Renal cortical epithelial cell (primary cell): Measurements from ENCODE around the gene PKD1. TPM values are rescaled to one million over a fixed set of nuclear protein-coding genes. Genes with fewer than 3 reads are reported as not detected.

Experiments
- DNase-seq: peaks from one replicate; pipeline ENCODE4 v3.0.0-alpha.2; 2011; ENCODE audit warnings: low read depth
- total RNA-seq: library from RNA; depleted of rRNA; stranded (reverse); fragments of >200 nt; gene quantifications from 2 replicates; pipeline ENCODE4 v1.2.3, GENCODE V29; 2014

The PKD1 gene
- 17.4 and 98.0 TPM in 2 replicates for total RNA-seq

GRCh38 chr16:2135770-2136490, at the start of gene PKD1:
Gene PKD1 (minus strand): TSS chr16:2135898. CDS start chr16:2135689, 209 bp downstream.
- DNase-seq: peak; percentile 82

- DNase-seq: no peak
These were observed 49.3 kb upstream of the PKD1 start for GRCh38 chr16:2184962-2185361.

- DNase-seq: no peak
These were observed 48.6 kb upstream of the PKD1 start for GRCh38 chr16:2184346-2184745.

- DNase-seq: no peak
These were observed 48.0 kb upstream of the PKD1 start for GRCh38 chr16:2183671-2184070.

GRCh38 chr16:2181952-2182351, 46.3 kb upstream of the PKD1 start:
- no peak for DNase-seq

- DNase-seq: no peak
These were observed 45.5 kb upstream of the PKD1 start for GRCh38 chr16:2180962-2181923.

- no peak for DNase-seq
These were observed 44.8 kb upstream of the PKD1 start for GRCh38 chr16:2180461-2180860.

- DNase-seq: no peak
These were observed 43.9 kb upstream of the PKD1 start for GRCh38 chr16:2179576-2179975.

- no peak for DNase-seq
These were observed 43.4 kb upstream of the PKD1 start for GRCh38 chr16:2179107-2179501.

GRCh38 chr16:2178321-2179106, 42.8 kb upstream of the PKD1 start:
- no peak for DNase-seq

GRCh38 chr16:2177561-2177960, 41.9 kb upstream of the PKD1 start:
- DNase-seq: no peak

GRCh38 chr16:2177101-2177500, 41.4 kb upstream of the PKD1 start:
- no peak for DNase-seq

GRCh38 chr16:2176047-2176446, 40.3 kb upstream of the PKD1 start:
- DNase-seq: no peak

GRCh38 chr16:2175454-2175853, 39.8 kb upstream of the PKD1 start:
- DNase-seq: no peak

GRCh38 chr16:2174396-2175131, 38.9 kb upstream of the PKD1 start:
- no peak for DNase-seq

GRCh38 chr16:2173916-2174315, 38.2 kb upstream of the PKD1 start:
- no peak for DNase-seq

- DNase-seq: no peak
These were observed 37.7 kb upstream of the PKD1 start for GRCh38 chr16:2173366-2173765.

- DNase-seq: no peak
These were observed 37.1 kb upstream of the PKD1 start for GRCh38 chr16:2172688-2173335.

- DNase-seq: no peak
These were observed 36.0 kb upstream of the PKD1 start for GRCh38 chr16:2171601-2172178.
